GM19395 (cell line): ENCODE measurements around the gene EIF4EBP3.
"Not testable (repeated sequence)": the region's sequence is repeated elsewhere in the genome, so short reads cannot be mapped to it uniquely, and the experiment has no call there.

Experiments used
- ATAC-seq: cut with Tn5 transposase; IDR thresholded peaks from one replicate; pipeline ENCODE4 v1.9.1; 2021; ENCODE audit warnings: mild to moderate bottlenecking, moderate library complexity; ENCODE audit not compliant: unreplicated experiment

EIF4EBP3 gene

GRCh38 chr5:140575309-140575708, 27.8 kb downstream of the EIF4EBP3 start:
- ATAC-seq: no peak

- ATAC-seq: no peak
These were observed 29.3 kb downstream of the EIF4EBP3 start for GRCh38 chr5:140576776-140577201.

- ATAC-seq: not testable (repeated sequence)
These were observed 31.8 kb downstream of the EIF4EBP3 start for GRCh38 chr5:140579188-140579747.

- ATAC-seq: no peak
These were observed 40.0 kb downstream of the EIF4EBP3 start for GRCh38 chr5:140587495-140587894.

GRCh38 chr5:140588311-140589070, 41.0 kb downstream of the EIF4EBP3 start:
- ATAC-seq: no peak

GRCh38 chr5:140590861-140591260, 43.4 kb downstream of the EIF4EBP3 start:
- ATAC-seq: no peak

GRCh38 chr5:140591747-140592372, 44.4 kb downstream of the EIF4EBP3 start:
- ATAC-seq: no peak

- ATAC-seq: not testable (repeated sequence)
These were observed 45.6 kb downstream of the EIF4EBP3 start for GRCh38 chr5:140593070-140593469.

- no peak for ATAC-seq
These were observed 46.7 kb downstream of the EIF4EBP3 start for GRCh38 chr5:140594169-140594568.

- ATAC-seq: no peak
These were observed 48.3 kb downstream of the EIF4EBP3 start for GRCh38 chr5:140595538-140596300.

- ATAC-seq: no peak
These were observed 48.9 kb downstream of the EIF4EBP3 start for GRCh38 chr5:140596321-140596741.

GRCh38 chr5:140598836-140599235, 51.4 kb downstream of the EIF4EBP3 start:
- ATAC-seq: no peak
